ENCODE measurements around the gene GPC2. TPM values are rescaled to one million over a fixed set of nuclear protein-coding genes. Genes with fewer than 3 reads are reported as not detected.

Gene GPC2
- total and polyA plus RNA-seq, 5 donors from 2014 or later: 0.16 to 7.0 (median 0.25) TPM; not detected in 1

- peaks cover 50% of the 10 kb centered on the region for H3K27me3 Mint-ChIP-seq
- peak overlapping the region; percentile 72 for H3K27ac ChIP-seq (ENCODE audit: insufficient read depth, low read length, poor library complexity, severe bottlenecking)
- peaks cover 11 to 89% (median 60%) of the 10 kb centered on the region in 4 donors for H3K4me1 Mint-ChIP-seq
- no peaks in the 10 kb centered on the region for H3K36me3 Mint-ChIP-seq
- peaks cover 94% of the 10 kb centered on the region for H3K4me1 ChIP-seq (ENCODE audit: control insufficient read depth, insufficient read depth, low read length, poor library complexity, severe bottlenecking)
- peak overlapping the region; percentile 74 for H3K4me3 ChIP-seq (ENCODE audit: low read depth, low read length)
- no peak for DNase-seq
- no peak for ATAC-seq (ENCODE audit: low read depth in 2 of 2)
- H3K9me3 ChIP-seq (ENCODE audit: control insufficient read depth in 2 of 2, low read length in 2 of 2): no peaks in the 10 kb centered on the region
- H3K4me3 Mint-ChIP-seq: peak overlapping the region; percentile 85 to 98 (median 91)
- no peaks in the 10 kb centered on the region for H3K27me3 ChIP-seq (ENCODE audit: control insufficient read depth, insufficient read depth, low read length)
- H3K9me3 Mint-ChIP-seq: peaks cover 0 to 3% (median 0%) of the 10 kb centered on the region in 7 donors
- peak overlapping the region; percentile 97 to 100 (median 98) for H3K27ac Mint-ChIP-seq
- no peaks in the 10 kb centered on the region for H3K36me3 ChIP-seq (ENCODE audit: control insufficient read depth, insufficient read depth, low read length)
Measured at GRCh38 chr7:100166970-100167911, 9.9 kb downstream of the GPC2 start.

DNA sequence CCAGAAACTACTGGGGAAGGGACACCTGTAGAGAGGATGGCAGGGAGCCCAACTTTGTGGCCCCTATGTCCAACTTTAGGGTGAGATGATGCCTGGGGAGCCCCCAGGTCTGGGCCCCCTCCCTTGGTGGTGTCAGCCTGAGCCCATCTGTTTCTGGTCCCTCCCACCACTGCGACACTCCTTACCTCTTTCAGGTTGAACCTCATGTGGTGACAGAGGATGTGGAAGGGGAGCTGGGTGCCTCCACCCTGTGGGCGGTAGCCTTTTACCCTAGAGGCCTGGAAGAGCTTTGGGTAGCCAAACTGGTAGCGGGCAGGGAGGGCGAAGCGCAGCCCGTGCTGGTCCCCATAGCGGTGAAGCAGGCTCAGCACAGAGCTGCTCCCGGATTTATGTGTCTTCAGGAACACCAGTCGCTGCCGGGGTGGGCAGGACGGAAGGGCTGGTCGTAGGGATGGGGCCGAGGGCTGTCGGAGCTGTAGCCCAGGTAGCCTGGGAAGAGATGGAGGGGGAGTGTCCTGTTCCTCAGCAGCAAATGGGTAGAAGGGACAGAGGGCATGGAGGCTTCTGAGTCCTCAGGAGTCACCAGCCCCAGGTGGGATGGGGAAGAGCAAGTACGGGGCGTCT lies 10.8 kb downstream of the GPC2 start:
- Mint-ChIP-seq H3K4me3 (peak overlapping the region; percentile 85 to 98 (median 91)), H3K9me3 (peaks cover 0 to 3% (median 0%) of the 10 kb centered on the region in 7 donors), H3K4me1 (peaks cover 11 to 91% (median 63%) of the 10 kb centered on the region in 4 donors), H3K27me3 (peaks cover 50% of the 10 kb centered on the region), H3K27ac (peak overlapping the region; percentile 97 to 100 (median 98)), H3K36me3 (no peaks in the 10 kb centered on the region)
- Histone ChIP-seq H3K4me3 (ENCODE audit: low read depth, low read length) (peak overlapping the region; percentile 41), H3K27ac (ENCODE audit: insufficient read depth, low read length, poor library complexity, severe bottlenecking) (peak overlapping the region; percentile 72), H3K4me1 (ENCODE audit: control insufficient read depth, insufficient read depth, low read length, poor library complexity, severe bottlenecking) (peaks cover 86% of the 10 kb centered on the region), H3K9me3 (ENCODE audit: control insufficient read depth in 2 of 2, low read length in 2 of 2) (no peaks in the 10 kb centered on the region), H3K36me3 (ENCODE audit: control insufficient read depth, insufficient read depth, low read length) (no peaks in the 10 kb centered on the region), H3K27me3 (ENCODE audit: control insufficient read depth, insufficient read depth, low read length) (no peaks in the 10 kb centered on the region)
- peak; percentile 62 to 65 for ATAC-seq (ENCODE audit: low read depth in 2 of 2)
- DNase-seq: peak in 2 of 3 donors; percentile 52 to 87

DNA sequence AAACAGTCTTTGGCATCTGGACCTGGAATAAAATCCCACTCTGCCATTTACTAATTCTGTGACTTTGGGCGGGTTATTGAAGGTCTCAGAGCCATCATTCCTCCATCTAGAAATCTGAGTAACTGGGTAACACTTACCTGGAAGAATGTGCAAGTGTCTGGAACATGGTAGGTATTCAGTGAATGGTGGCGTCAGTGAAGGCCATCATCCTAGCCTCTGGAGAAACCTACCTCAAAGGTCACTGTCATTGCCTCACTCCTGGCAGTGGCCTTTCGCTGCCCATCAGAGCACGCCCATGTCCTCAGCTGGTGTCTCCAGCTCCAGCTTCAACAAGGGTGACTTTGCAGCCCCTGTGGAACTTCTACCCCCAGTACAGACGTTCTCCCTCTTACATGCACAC lies 13.3 kb downstream of the GPC2 start:
- peak overlapping the region; percentile 74 to 86 (median 84) for H3K27ac Mint-ChIP-seq
- peak overlapping the region; percentile 68 for H3K27ac ChIP-seq (ENCODE audit: insufficient read depth, low read length, poor library complexity, severe bottlenecking)
- H3K9me3 ChIP-seq (ENCODE audit: control insufficient read depth in 2 of 2, low read length in 2 of 2): no peaks in the 10 kb centered on the region
- peaks cover 0 to 3% (median 0%) of the 10 kb centered on the region in 7 donors for H3K9me3 Mint-ChIP-seq
- peak overlapping the region; percentile 66 for H3K4me3 ChIP-seq (ENCODE audit: low read depth, low read length)
- no peaks in the 10 kb centered on the region for H3K27me3 ChIP-seq (ENCODE audit: control insufficient read depth, insufficient read depth, low read length)
- H3K4me1 ChIP-seq (ENCODE audit: control insufficient read depth, insufficient read depth, low read length, poor library complexity, severe bottlenecking): peaks cover 65% of the 10 kb centered on the region
- peaks cover 33% of the 10 kb centered on the region for H3K27me3 Mint-ChIP-seq
- H3K4me3 Mint-ChIP-seq: peak overlapping the region; percentile 67 to 95 (median 86)
- DNase-seq: no peak
- no peaks in the 10 kb centered on the region for H3K36me3 ChIP-seq (ENCODE audit: control insufficient read depth, insufficient read depth, low read length)
- no peaks in the 10 kb centered on the region for H3K36me3 Mint-ChIP-seq
- no peak for ATAC-seq (ENCODE audit: low read depth in 2 of 2)
- H3K4me1 Mint-ChIP-seq: peaks cover 11 to 90% (median 58%) of the 10 kb centered on the region in 4 donors

DNA sequence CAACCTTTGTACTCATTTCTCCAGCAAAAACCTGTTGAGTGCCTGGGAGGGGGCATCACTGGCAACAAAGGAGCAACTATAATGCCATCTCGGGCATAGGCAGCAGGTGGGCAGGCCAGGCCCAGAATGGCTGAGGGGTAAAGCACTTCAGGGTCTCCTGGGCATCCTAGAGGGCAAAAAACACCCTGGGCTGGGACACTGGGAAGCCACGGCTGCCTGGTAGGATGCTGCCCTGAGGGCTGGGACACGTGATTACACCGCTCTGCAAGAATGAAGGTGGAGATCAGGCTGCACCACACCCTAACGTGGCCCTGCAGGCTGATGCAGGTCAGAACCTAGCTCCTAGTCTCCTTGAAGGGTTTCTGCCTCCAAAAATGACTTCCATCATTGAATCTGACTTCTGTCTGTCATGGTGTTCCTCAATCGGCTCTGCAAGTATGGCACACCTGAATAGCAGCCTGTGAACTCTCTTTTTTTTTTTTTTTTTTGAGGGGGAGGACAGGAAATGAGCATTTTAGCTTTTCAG lies 14.1 kb downstream of the GPC2 start:
- Mint-ChIP-seq H3K4me3 (peak overlapping the region; percentile 67 to 95 (median 86)), H3K9me3 (peaks cover 0 to 3% (median 0%) of the 10 kb centered on the region in 7 donors), H3K36me3 (no peaks in the 10 kb centered on the region), H3K4me1 (peaks cover 11 to 86% (median 50%) of the 10 kb centered on the region in 4 donors), H3K27ac (peak overlapping the region; percentile 84 to 100 (median 86)), H3K27me3 (peaks cover 25% of the 10 kb centered on the region)
- peak in 2 of 3 donors; percentile 64 to 68 for DNase-seq
- Histone ChIP-seq H3K36me3 (ENCODE audit: control insufficient read depth, insufficient read depth, low read length) (no peaks in the 10 kb centered on the region), H3K27ac (ENCODE audit: insufficient read depth, low read length, poor library complexity, severe bottlenecking) (peak overlapping the region; percentile 68), H3K4me1 (ENCODE audit: control insufficient read depth, insufficient read depth, low read length, poor library complexity, severe bottlenecking) (peaks cover 60% of the 10 kb centered on the region), H3K9me3 (ENCODE audit: control insufficient read depth in 2 of 2, low read length in 2 of 2) (no peaks in the 10 kb centered on the region), H3K27me3 (ENCODE audit: control insufficient read depth, insufficient read depth, low read length) (no peaks in the 10 kb centered on the region), H3K4me3 (ENCODE audit: low read depth, low read length) (peak overlapping the region; percentile 66)
- peak; percentile 35 to 40 for ATAC-seq (ENCODE audit: low read depth in 2 of 2)

DNA sequence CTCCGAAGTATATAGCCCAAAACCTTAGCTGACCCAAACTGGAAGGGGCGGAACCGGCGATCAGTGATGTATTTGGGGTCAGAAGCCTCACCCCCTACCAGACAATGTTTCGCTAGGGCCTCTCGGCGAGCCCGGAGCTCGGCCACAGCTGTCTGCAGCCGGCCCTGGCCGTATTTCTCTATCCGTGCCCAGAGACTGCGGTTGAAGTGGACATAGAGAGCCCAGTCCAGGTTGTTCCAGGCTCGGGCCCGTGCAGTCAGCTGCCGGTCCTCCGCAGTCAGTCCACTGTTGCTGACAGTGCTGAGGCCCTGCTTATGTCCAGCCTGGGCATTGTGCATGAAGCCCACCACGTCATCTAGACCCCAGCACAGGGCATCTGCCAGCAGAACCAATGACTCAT lies 17.1 kb downstream of the GPC2 start:
- no peaks in the 10 kb centered on the region for H3K27me3 ChIP-seq (ENCODE audit: control insufficient read depth, insufficient read depth, low read length)
- H3K27me3 Mint-ChIP-seq: peaks cover 4% of the 10 kb centered on the region
- H3K9me3 Mint-ChIP-seq: no peaks in the 10 kb centered on the region
- DNase-seq (no peak), ATAC-seq (ENCODE audit: low read depth in 2 of 2) (no peak)
- peaks cover 19% of the 10 kb centered on the region for H3K36me3 ChIP-seq (ENCODE audit: control insufficient read depth, insufficient read depth, low read length)
- peaks cover 60% of the 10 kb centered on the region for H3K4me1 ChIP-seq (ENCODE audit: control insufficient read depth, insufficient read depth, low read length, poor library complexity, severe bottlenecking)
- peaks cover 6 to 82% (median 36%) of the 10 kb centered on the region in 4 donors for H3K4me1 Mint-ChIP-seq
- peak overlapping the region; percentile 21 to 98 (median 76) for H3K4me3 Mint-ChIP-seq
- H3K9me3 ChIP-seq (ENCODE audit: control insufficient read depth in 2 of 2, low read length in 2 of 2): no peaks in the 10 kb centered on the region
- H3K36me3 Mint-ChIP-seq: no peaks in the 10 kb centered on the region
- H3K27ac Mint-ChIP-seq: peak overlapping the region in 1 of 3 donors; percentile 15
- no peak overlapping the region for H3K27ac ChIP-seq (ENCODE audit: insufficient read depth, low read length, poor library complexity, severe bottlenecking)
- H3K4me3 ChIP-seq (ENCODE audit: low read depth, low read length): no peak overlapping the region

DNA sequence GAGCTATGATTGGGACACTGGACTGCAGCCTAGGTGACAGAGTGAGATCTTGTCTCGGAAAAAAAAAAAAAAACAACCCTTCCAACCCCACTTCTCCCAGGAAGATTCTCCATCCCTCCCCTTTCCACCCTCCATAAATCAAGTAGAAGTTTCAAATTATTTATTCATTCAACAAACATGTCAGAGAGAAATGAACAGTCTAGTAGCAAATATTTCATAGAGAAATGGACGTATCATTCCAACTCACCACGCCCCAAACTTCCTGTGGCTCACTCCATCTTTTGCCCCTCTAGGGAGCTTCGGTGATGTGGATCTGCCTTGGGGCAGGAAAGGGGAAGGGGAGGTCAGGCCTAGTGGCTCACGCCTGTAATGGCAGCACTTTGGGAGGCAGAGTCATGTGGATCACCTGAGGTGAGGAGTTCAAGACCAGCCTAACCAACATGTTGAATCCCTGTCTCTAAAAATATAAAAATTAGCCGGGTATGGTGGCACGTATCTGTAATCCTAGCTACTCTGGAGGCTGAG lies 18.0 kb downstream of the GPC2 start:
- peak overlapping the region; percentile 58 to 88 (median 74) for H3K27ac Mint-ChIP-seq
- Histone ChIP-seq H3K27me3 (ENCODE audit: control insufficient read depth, insufficient read depth, low read length) (no peaks in the 10 kb centered on the region), H3K36me3 (ENCODE audit: control insufficient read depth, insufficient read depth, low read length) (peaks cover 28% of the 10 kb centered on the region), H3K4me1 (ENCODE audit: control insufficient read depth, insufficient read depth, low read length, poor library complexity, severe bottlenecking) (peaks cover 57% of the 10 kb centered on the region), H3K9me3 (ENCODE audit: control insufficient read depth in 2 of 2, low read length in 2 of 2) (no peaks in the 10 kb centered on the region), H3K27ac (ENCODE audit: insufficient read depth, low read length, poor library complexity, severe bottlenecking) (peak overlapping the region; percentile 85), H3K4me3 (ENCODE audit: low read depth, low read length) (peak overlapping the region; percentile 68)
- ATAC-seq (ENCODE audit: low read depth in 2 of 2) (no peak), DNase-seq (no peak)
- H3K27me3 Mint-ChIP-seq: peaks cover 4% of the 10 kb centered on the region
- peaks cover 6 to 82% (median 37%) of the 10 kb centered on the region in 4 donors for H3K4me1 Mint-ChIP-seq
- H3K9me3 Mint-ChIP-seq: no peaks in the 10 kb centered on the region
- peaks cover 2% of the 10 kb centered on the region for H3K36me3 Mint-ChIP-seq
- H3K4me3 Mint-ChIP-seq: peak overlapping the region; percentile 85 to 98 (median 89)
